Lung (tissue), 10 donors: Measurements from ENCODE around the gene MMP23B. TPM values are rescaled to one million over a fixed set of nuclear protein-coding genes. Genes with fewer than 3 reads are reported as not detected.
"Not testable (repeated sequence)": the region's sequence is repeated elsewhere in the genome, so short reads cannot be mapped to it uniquely, and the experiment has no call there.

Source experiments
- ATAC-seq: fragments of 200-7000 bp; cut with Tn5 transposase; one replicate; pipeline ENCODE4 v1.9.1; 2020; ENCODE audit warnings: moderate number of reproducible peaks; ENCODE audit not compliant: insufficient read depth, low FRiP score
- DNase-seq, 3 donors: peaks; one replicate each; pipeline ENCODE4 v3.0.0-alpha.2; 2013 to 2017
- H3K27ac ChIP-seq, 2 donors: one replicate each; pipeline ENCODE4 v1.5.1; 2013; ENCODE audit warnings: mild to moderate bottlenecking in 2 of 2, moderate library complexity in 2 of 2, control low read depth in 1 of 2, inconsistent platforms in 1 of 2, low read depth in 1 of 2, low read length in 1 of 2
- H3K27me3 ChIP-seq, 3 donors: one replicate each; pipeline ENCODE4 v1.5.1; 2013; ENCODE audit warnings: low read length in 2 of 3; ENCODE audit not compliant: control insufficient read depth in 3 of 3, insufficient read depth in 3 of 3
- H3K36me3 ChIP-seq, 4 donors: one replicate each; pipeline ENCODE4 v1.5.1; 2013; ENCODE audit warnings: low read length in 4 of 4, mild to moderate bottlenecking in 1 of 4, moderate library complexity in 1 of 4; ENCODE audit not compliant: control insufficient read depth in 4 of 4, insufficient read depth in 4 of 4
- H3K4me1 ChIP-seq, 5 donors: one replicate each; pipeline ENCODE4 v1.5.1; 2013; ENCODE audit warnings: low read length in 5 of 5, mild to moderate bottlenecking in 2 of 5, moderate library complexity in 1 of 5; ENCODE audit not compliant: control insufficient read depth in 5 of 5, insufficient read depth in 5 of 5
- H3K4me3 ChIP-seq: one replicate; pipeline ENCODE4 v1.5.1; 2013; ENCODE audit warnings: mild to moderate bottlenecking, control low read depth, moderate library complexity
- H3K9ac ChIP-seq, 2 donors: one replicate each; pipeline ENCODE4 v1.5.1; 2013; ENCODE audit warnings: low read length in 2 of 2, control low read depth in 1 of 2; ENCODE audit not compliant: insufficient read depth in 1 of 2
- H3K9me3 ChIP-seq, 4 donors: one replicate each; pipeline ENCODE4 v1.5.1; 2013; ENCODE audit warnings: low read length in 3 of 4, mild to moderate bottlenecking in 1 of 4, moderate library complexity in 1 of 4; ENCODE audit not compliant: control insufficient read depth in 4 of 4, insufficient read depth in 3 of 4
- WGBS, 2 donors: extraction: QIAGEN DNeasy Blood & Tissue Kit; methylation state at CpG; one replicate each; pipeline ENCODE4 v1.1.7; 2013; 5-methylcytosine and 5-hydroxymethylcytosine counted together
- polyA plus RNA-seq, 2 donors: library from polyadenylated mRNA; stranded (reverse); fragments of 200-250 nt; gene quantifications; one replicate each; pipeline ENCODE4 v1.2.1, GENCODE V29; 2013
- total RNA-seq, 2 donors: library from RNA; depleted of rRNA in 1 of 2; stranded (reverse); fragments of >200 nt in 1 of 2; gene quantifications; one replicate each; pipeline ENCODE4 v1.2.1, GENCODE V29; 2014 to 2021
- donor health status: Bipolar disorder and iron deficiency.
- donor health status: healthy.
- donor health status: DM: yes; HTN: yes; CAD: no.

The MMP23B gene
- total and polyA plus RNA-seq, 4 donors: 14.1 to 40.3 (median 22.1) TPM

- 93 to 95% methylated on average over 9 to 18 of the region's 25 CpGs for WGBS, 2 donors
- H3K36me3 ChIP-seq: peaks cover 0 to 21% (median 0%) of the 10 kb centered on the region in 4 donors
Measured at GRCh38 chr1:1640081-1640480, 8.1 kb downstream of the MMP23B start.

GRCh38 chr1:1640711-1641461 lies 8.9 kb downstream of the MMP23B start:
- peaks cover 0 to 22% (median 0%) of the 10 kb centered on the region in 4 donors for H3K36me3 ChIP-seq
- DNase-seq, H3K27ac ChIP-seq, H3K9me3 ChIP-seq, H3K4me3 ChIP-seq, H3K9ac ChIP-seq, ATAC-seq, H3K4me1 ChIP-seq, H3K27me3 ChIP-seq: not testable (repeated sequence)
- 94 to 98% methylated on average over 26 to 32 of the region's 38 CpGs for WGBS, 2 donors

More at GRCh38 chr1:1640081-1640480, 8.1 kb downstream of the MMP23B start:
- not testable (repeated sequence) for H3K27me3 ChIP-seq, ATAC-seq, H3K9ac ChIP-seq, H3K4me3 ChIP-seq, DNase-seq, H3K9me3 ChIP-seq, H3K4me1 ChIP-seq, H3K27ac ChIP-seq

GRCh38 chr1:1646326-1646725 lies 14.4 kb downstream of the MMP23B start:
- 63 to 81% methylated on average over 4 to 5 of the region's 5 CpGs for WGBS, 2 donors
- H3K27ac ChIP-seq, ATAC-seq: not testable (repeated sequence)

GRCh38 chr1:1647567-1648241 lies 15.7 kb downstream of the MMP23B start:
- not testable (repeated sequence) for H3K27me3 ChIP-seq, H3K9ac ChIP-seq, H3K4me3 ChIP-seq, H3K9me3 ChIP-seq, DNase-seq, H3K4me1 ChIP-seq, ATAC-seq, H3K27ac ChIP-seq
- 91 to 96% methylated on average over 17 of the region's 17 CpGs for WGBS, 2 donors
- H3K36me3 ChIP-seq: peaks cover 12 to 31% (median 19%) of the 10 kb centered on the region in 4 donors

More at GRCh38 chr1:1646326-1646725, 14.4 kb downstream of the MMP23B start:
- H3K9me3 ChIP-seq, H3K27me3 ChIP-seq, H3K4me1 ChIP-seq, H3K9ac ChIP-seq, H3K4me3 ChIP-seq: not testable (repeated sequence)
- peak in 1 of 3 donors; percentile 6 for DNase-seq
- H3K36me3 ChIP-seq: peaks cover 5 to 21% (median 12%) of the 10 kb centered on the region in 4 donors

DNA sequence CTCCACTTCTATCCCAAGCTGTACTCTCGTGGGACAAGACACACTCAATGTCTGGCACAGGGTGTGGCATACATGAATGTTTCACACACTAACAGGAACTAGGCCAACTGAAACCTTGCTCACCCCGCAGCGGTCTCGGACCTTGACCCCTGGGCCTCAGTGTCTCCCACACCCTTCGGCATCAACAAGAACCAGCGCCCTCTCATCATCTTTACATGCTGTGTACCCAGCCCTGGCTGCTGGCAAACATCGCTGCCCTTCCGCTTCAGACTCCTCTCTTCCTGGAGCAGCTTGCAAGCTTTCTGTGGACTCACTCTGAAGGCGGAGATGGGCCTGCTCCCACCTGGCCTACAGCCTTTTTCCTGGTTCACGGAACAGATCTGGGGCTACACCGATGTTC lies 16.3 kb downstream of the MMP23B start:
- H3K9me3 ChIP-seq, H3K4me1 ChIP-seq, ATAC-seq, H3K27me3 ChIP-seq, DNase-seq, H3K9ac ChIP-seq, H3K4me3 ChIP-seq, H3K27ac ChIP-seq: not testable (repeated sequence)
- peaks cover 12 to 34% (median 21%) of the 10 kb centered on the region in 4 donors for H3K36me3 ChIP-seq
- 91% methylated on average over 11 of the region's 11 CpGs for WGBS, 2 donors

DNA sequence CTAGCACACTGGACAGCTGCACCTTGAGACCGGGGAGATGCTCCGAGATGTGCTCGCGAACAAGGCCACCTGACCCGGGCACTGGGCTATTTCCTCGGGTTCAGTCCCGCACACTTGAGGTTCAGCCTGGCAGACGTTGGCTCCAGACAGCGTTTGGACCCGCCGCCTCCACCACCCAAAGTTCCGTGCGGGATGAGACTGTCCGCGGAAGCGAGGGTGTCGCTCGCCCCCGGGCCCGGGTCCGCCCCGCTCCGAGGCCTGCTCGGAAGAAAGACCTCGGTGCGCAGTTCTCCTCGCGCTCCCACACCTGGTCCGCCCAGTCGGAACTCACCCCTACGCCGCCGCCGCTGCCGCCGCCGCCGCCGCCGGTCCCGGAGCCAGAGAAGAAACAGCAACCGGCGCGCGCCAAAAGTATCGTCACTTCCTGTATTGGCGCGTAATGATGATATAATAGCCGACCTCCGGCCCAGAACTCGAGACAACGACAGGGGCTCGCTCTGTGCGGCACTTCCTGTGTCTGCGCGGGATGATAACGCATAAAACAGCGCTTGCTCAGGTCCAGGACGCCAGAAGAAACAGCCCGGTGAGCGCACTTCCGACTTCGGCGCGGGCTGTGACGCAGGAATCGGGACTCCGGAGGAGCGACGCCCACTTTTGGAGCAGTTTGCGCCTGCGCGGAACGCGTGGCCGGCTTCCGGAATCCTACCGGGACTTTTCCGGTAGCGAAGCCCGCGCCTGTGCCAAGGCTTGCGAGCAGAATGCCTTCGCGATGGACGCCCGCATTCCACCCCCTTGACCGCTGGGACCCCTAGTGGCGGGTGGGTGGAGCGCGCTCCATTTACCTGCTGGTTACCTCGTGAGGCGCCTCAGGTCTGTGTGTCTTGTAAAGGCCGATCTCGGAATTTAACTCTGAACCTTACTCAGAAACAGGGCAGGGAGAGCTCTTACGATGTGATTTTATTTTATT lies 26.9 kb downstream of the MMP23B start, which contains the start of gene CDK11B:
CDK11B (minus strand) TSS at position 422 of the 967 bp plus-strand sequence. CDS start 1,519 bp downstream, outside the sequence.
- H3K9me3 ChIP-seq, H3K4me1 ChIP-seq, H3K27me3 ChIP-seq: not testable (repeated sequence)
- DNase-seq (peak; percentile 97 to 98 (median 97)), ATAC-seq (peak; percentile 84)
- Histone ChIP-seq H3K27ac (peak within 1 kb of the TSS; percentile 88 to 100), H3K36me3 (peaks cover 6 to 16% (median 9%) of the 10 kb centered on the region in 4 donors), H3K4me3 (peak within 1 kb of the TSS; percentile 76), H3K9ac (peak within 1 kb of the TSS in 1 of 2 donors; percentile 72)
- 0% methylated on average over 58 to 71 of the region's 96 CpGs for WGBS, 2 donors

GRCh38 chr1:1662392-1662791 lies 30.4 kb downstream of the MMP23B start:
- H3K9me3 ChIP-seq, H3K4me1 ChIP-seq, H3K4me3 ChIP-seq, DNase-seq, H3K27me3 ChIP-seq, H3K9ac ChIP-seq, ATAC-seq: not testable (repeated sequence)
- H3K27ac ChIP-seq: peak overlapping the region in 1 of 2 donors; percentile 39
- H3K36me3 ChIP-seq: peaks cover 3 to 19% (median 8%) of the 10 kb centered on the region in 4 donors
- 59 to 79% methylated on average over 5 to 9 of the region's 9 CpGs for WGBS, 2 donors
